NCI-H146 treated with DMSO at 0.1 percent for 48 hours (cell line): ENCODE results near the gene TBCA.
A peak's percentile ranks its signal among the peaks of the same experiment; 100 is the strongest.
"Not testable (repeated sequence)": the region's sequence is repeated elsewhere in the genome, so short reads cannot be mapped to it uniquely, and the experiment has no call there.

Experiments
- DNase-seq: peaks from one replicate; lab custom pipeline; 2025; ENCODE audit not compliant: unreplicated experiment; lab: John Stamatoyannopoulos, UW

TBCA gene

GRCh38 chr5:77709993-77710685, 66.0 kb downstream of the TBCA start:
- DNase-seq, result no peak

GRCh38 chr5:77709340-77709739, 66.8 kb downstream of the TBCA start:
- DNase-seq, result no peak

DNA sequence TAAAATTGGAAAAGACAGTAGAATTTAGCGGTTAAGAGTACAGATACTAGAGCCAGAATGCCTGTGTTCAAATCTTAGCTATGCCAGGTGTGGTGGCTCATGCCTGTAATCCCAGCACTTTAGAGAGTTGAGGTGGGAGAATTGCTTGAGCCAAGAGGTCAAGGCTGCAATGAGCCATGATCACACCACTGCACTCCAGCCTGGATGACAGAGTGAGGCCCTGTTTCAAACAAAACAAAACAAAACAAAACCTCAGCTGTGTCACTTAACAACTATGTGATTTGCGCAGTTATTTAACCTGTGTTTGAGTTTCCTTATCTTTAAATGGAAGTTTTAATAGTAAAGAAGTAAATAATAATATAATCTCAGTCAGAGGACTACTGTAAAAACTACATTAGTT, 68.3 kb downstream of the TBCA start:
- DNase-seq, result no peak

DNA sequence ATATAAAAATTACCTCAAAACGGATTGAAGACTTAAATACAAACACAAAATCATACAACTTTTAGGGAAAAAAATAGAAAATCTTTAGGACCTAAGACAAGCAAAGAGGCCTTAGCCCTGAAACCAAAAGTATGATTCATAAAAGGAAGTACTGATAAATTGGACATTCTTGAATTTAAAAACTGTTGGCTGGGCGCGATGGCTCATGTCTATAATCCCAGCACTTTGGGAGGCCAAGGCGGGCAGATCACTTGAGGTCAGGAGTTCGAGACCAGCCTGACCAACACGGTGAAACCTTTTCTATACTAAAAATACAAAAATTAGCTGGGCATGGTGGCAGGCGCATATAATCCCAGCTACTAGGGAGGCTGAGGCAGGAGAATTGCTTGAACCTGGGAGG, 76.6 kb downstream of the TBCA start:
- not testable (repeated sequence) for DNase-seq

DNA sequence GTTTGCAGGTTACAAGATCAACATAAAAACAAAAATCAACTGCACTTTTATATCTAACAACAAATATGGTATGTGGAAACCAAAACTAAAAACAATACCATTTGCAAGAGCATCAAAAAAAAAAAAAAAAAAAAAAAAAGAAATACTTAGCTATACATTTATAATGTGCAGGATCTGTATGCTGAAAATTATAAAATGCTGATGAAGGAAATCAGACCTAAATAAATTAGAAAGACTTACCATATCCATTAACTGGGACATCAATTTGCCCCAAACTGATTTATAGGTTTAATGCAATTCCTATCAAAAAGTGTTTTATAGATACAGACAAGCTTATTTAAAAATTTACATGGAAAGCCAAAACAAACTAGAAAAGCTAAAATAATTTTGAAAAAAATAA, 77.2 kb downstream of the TBCA start:
- no peak for DNase-seq

DNA sequence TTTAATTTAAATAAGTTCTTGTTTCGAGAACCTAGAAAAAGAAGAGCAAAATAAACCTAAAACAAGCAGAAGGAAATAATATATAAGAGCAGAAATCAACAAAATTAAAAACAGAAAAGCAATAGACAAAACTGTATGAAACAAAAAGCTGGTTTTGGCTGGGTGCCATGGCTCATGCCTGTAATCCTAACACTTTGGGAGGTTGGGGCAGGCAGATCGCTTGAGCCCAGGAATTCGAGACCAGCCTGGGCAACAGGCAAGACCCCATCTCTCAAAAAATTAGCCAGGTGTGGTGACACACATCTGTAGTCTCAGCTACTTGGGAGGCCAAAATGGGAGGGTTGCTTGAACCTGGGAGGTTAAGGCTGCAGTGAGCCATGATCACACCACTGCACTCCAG, 78.4 kb downstream of the TBCA start:
- no peak for DNase-seq

DNA sequence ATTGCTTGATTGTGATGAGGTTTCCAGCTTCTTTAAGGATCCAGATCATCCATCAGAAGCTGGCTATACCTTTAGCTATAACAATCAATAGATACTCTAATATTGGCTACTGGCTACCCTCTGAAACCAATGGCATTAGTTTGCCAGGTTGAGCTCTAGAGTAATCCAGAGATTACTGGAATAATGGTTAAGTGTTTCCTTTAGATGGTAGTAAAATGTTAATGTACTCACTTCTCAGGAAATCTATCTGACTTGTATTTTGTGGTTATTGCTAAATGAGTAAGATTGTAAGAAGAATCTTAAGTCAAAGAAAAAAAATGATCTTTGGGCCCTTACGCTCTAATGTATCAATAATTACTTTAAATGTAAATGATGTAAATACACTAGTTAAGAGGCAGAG, 80.0 kb downstream of the TBCA start:
- DNase-seq, result no peak

GRCh38 chr5:77693913-77694312, 82.2 kb downstream of the TBCA start:
- peak; percentile 21 for DNase-seq

DNA sequence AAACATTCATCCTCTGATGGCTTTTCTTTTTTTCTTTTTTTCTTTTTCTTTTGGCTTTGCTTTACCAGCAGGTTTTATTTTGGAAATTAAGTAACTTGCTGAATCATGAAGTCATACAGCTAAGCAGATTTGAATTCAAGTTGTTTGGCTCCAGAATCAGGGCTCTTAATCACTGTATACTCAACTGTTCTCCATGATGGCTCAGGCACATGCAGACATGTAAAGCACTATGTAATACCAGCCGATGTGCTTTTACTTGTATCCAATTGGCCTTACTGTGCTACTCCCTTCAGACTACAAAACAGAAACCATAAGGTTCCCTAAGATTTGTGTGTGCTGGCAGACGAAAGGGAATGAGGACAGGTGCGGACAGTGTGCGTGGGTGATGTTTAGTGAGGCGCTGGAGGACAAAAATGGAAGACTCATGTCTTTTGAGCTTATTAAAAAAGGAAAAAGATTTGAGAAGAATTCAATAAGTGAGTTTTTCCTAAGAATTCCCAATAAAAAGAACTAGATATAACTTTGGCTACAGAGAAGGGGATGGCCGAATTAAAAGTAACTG, 92.9 kb downstream of the TBCA start:
- no peak for DNase-seq

GRCh38 chr5:77670526-77670925, 105.6 kb downstream of the TBCA start:
- DNase-seq, result no peak

DNA sequence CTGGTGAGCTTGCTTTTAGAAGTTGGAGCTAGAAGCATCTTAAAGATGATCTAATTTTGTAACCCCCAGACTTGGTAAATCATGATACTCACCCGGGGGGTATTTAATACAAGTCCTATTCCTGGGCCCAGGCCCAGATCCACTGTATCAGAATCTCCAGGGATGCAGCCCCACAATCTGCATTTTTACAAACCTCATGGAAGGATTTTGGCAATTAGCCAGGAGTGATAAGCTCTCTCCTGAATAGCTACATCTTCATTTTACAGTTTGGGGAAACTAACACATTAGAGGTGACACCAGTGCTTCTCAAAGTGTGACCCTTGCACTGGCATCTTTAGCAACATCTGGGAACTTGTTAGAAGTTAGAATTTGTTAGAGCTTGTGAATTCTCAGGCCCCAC, 106.5 kb downstream of the TBCA start:
- peak; percentile 17 for DNase-seq

DNA sequence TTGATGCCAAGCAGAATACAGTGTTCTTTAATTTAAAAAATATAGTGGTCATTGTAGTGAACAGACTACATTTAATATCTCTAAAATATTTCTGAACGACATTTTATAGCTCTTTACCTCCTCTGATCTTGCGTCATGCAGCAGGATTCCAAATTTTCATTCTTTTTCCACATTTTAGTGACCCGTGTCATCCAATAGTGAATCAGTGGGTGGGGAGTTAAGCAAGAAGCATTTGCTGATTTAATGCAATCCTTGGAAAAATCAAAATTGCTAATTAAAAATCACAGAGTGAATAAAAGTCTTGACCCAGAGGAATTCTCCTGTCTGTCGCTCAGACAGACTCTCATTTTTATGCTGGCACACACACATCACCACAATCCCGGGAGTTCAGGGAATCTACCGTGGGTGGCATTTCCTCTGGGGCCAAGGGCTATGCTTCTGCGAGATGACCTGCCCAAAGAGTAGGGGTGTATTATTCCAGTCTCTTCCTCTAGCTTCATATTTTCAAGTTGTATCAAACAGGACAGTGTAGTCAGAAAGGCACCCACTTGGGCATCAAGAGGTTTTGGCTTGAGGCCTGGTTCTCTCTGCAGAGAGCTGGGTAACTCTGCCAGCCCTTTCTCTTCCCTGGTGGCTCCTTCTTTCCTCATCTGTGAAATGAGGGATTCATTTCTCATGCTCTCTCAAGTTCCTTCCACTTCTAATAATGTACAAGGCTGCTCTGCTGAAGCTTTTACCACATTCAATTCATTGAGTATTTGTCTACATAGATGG, 112.9 kb downstream of the TBCA start:
- no peak for DNase-seq

GRCh38 chr5:77662635-77663034, 113.5 kb downstream of the TBCA start:
- no peak for DNase-seq

DNA sequence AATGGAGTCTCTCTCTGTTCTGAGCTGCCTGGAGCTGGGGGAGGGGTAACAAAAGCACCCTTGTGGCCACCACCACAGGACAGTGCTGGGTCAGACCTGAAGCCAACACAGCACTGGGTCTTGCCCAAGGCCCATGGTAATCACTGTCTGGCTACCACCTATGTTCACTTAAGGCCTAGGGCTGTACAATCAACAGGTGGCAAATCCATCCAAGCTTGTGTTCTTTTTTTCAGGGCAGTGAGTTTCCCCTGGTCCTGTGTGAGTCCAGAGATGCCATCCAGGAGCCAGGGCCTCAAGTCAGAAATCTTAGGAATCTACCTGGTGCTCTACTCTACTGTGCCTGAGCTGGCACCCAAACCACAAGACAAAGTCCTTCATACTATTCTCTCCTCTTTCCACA, 117.5 kb downstream of the TBCA start:
- no peak for DNase-seq

GRCh38 chr5:77651343-77651742, 124.8 kb downstream of the TBCA start:
- no peak for DNase-seq

- DNase-seq, result no peak
Measured at GRCh38 chr5:77650686-77651085, 125.5 kb downstream of the TBCA start.

DNA sequence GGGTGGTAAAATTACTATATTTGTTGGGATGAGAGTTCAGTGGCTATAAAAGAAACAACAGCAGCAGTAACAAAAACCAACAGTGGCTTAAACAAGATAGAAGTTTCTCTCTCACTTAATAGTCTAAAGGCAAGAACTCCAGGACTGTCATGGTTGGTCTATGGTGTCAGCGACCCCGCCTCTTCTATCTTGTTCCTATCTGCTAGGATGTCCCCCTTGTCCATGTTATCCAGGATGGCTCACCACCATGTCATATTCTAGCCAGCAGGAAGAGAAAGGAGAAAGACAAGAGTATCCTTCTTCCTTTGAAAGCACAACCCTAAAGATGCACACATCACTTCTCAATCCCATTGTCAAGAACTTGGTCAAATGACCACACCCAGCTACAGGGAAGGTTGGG, 126.4 kb downstream of the TBCA start:
- no peak for DNase-seq

DNA sequence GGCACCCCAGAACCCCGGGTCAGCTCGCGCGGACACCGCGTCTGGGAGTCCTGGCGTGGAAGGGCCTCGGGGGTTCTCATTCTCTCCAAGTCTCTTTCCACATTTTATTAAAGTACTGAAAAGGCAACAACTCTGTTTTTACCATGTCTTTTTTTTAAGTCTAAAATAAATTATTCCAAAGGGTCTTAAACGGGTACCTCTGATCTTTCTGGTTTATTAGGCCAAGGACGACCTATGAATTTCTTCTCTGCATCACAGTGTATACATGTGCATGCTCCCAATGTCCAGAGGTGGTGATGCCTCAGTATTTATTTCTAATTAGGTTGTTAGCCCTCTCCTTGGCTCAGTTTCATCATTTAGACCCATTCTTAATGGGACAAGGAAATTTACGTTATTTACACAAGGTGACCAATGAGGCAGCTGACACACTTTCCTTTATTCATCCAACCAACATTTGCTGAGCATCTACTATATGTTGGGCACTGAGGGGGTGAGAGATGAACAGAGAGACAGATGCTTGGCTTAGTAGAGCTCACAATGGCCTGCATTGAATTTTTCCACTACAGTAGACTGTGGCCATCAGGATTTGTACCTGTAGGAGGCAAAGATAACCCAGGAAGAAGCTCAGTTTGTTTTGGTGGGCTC, 130.0 kb downstream of the TBCA start:
- DNase-seq, result no peak

- no peak for DNase-seq
Measured at GRCh38 chr5:77645158-77645994, 130.8 kb downstream of the TBCA start.

DNA sequence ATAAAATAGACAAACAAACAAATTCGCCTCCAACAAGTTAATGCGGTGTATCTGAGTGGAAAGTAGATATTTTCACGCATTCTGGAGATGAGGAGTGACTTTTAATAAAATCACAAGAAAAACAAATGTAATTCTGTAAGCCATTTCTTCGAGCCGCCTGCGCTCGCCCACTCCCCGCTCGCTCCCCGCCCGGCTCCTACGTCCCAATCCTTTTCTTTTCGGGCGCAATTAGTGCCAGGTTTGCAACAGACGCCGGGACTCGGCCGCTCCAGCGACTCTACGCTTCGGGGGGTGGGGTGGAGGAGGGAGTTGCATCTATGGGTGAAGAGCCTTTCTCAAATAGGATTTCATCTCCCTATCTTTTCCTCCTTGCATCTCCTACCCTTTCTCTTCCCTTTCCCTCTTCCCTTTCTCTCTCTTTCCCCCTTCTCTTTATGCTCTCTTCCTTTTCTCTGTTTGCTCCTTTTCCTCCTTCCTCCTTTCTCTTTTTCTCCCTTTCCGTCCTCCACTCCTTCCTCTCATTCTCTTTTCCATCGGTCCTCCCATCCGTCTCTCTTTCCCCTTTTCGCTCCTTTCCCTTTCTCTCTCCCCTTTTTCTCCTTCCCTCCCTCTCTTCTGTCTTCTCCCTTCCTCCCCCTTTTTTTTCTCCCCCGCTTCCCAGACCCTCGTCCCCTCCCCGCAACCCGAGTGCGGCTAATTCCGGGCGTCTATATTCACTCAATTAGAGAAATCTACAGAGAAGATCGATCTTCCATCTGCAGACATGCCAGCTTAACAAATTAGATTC, 131.6 kb downstream of the TBCA start:
- DNase-seq, result no peak
